Neuronal stem cell (in vitro differentiated cells): ENCODE data around the gene CACNA1H.

Source experiments
- DNase-seq: peaks from one replicate; pipeline ENCODE4 v3.0.0-alpha.2; 2013; ENCODE audit warnings: low spot score
- H2AFZ ChIP-seq: one replicate; pipeline ENCODE4 v1.6.1; 2013; ENCODE audit warnings: mild to moderate bottlenecking, low read length, inconsistent platforms
- H2AK5ac ChIP-seq: 2 replicates; pipeline ENCODE4 v1.6.1; 2013; ENCODE audit warnings: low read depth, mild to moderate bottlenecking, inconsistent platforms, low read length, moderate library complexity, mixed read lengths
- H2BK120ac ChIP-seq: 2 replicates; pipeline ENCODE4 v1.6.1; 2013; ENCODE audit warnings: low read depth, mild to moderate bottlenecking, inconsistent platforms, low read length, moderate library complexity, mixed read lengths
- H2BK12ac ChIP-seq: one replicate; pipeline ENCODE4 v1.6.1; 2013; ENCODE audit warnings: low read length, inconsistent platforms
- H2BK15ac ChIP-seq: 2 replicates; pipeline ENCODE4 v1.6.1; 2013; ENCODE audit warnings: mild to moderate bottlenecking, low read length, inconsistent platforms, mixed read lengths
- H2BK5ac ChIP-seq: one replicate; pipeline ENCODE4 v1.6.1; 2013; ENCODE audit warnings: inconsistent platforms, mild to moderate bottlenecking, low read length, moderate library complexity
- H3K14ac ChIP-seq: one replicate; pipeline ENCODE4 v1.6.1; 2013; ENCODE audit warnings: low read length, inconsistent platforms
- H3K18ac ChIP-seq: 2 replicates; pipeline ENCODE4 v1.6.1; 2013; ENCODE audit warnings: low read length, inconsistent platforms
- H3K23ac ChIP-seq: 2 replicates; pipeline ENCODE4 v1.6.1; 2013; ENCODE audit warnings: low read depth, mild to moderate bottlenecking, mixed read lengths, low read length, inconsistent platforms; ENCODE audit not compliant: poor library complexity
- H3K27ac ChIP-seq: replicated peaks from 3 replicates; pipeline ENCODE4 v1.5.1; 2013; ENCODE audit warnings: low read length, inconsistent platforms
- H3K27me3 ChIP-seq, 3 experiments: 2 replicates each; pipeline ENCODE4 v1.6.1; 2013; ENCODE audit warnings: low read length in 3 of 3, mild to moderate bottlenecking in 2 of 3, inconsistent platforms in 1 of 3, low read depth in 1 of 3, mixed read lengths in 1 of 3, moderate library complexity in 1 of 3; ENCODE audit not compliant: control insufficient read depth in 3 of 3, insufficient read depth in 3 of 3
- H3K36me3 ChIP-seq, 2 donors: replicated peaks in 1 of 2; 2 replicates each; pipeline ENCODE4 v1.6.1; 2013; ENCODE audit warnings: low read length in 2 of 2; ENCODE audit not compliant: control insufficient read depth in 2 of 2, insufficient read depth in 2 of 2
- H3K4ac ChIP-seq: 2 replicates; pipeline ENCODE4 v1.6.1; 2013; ENCODE audit warnings: inconsistent platforms, mild to moderate bottlenecking, low read length, moderate library complexity
- H3K4me1 ChIP-seq, 2 donors: 1 replicate in 1 of 2; 2 replicates in 1 of 2; pipeline ENCODE4 v1.6.1; 2013; ENCODE audit warnings: low read length in 2 of 2, low read depth in 1 of 2; ENCODE audit not compliant: control insufficient read depth in 2 of 2, insufficient read depth in 1 of 2
- H3K4me2 ChIP-seq: one replicate; pipeline ENCODE4 v1.6.1; 2013; ENCODE audit warnings: mild to moderate bottlenecking, low read length, inconsistent platforms; ENCODE audit not compliant: insufficient read depth, poor library complexity, severe bottlenecking
- H3K4me3 ChIP-seq, 2 donors: 2 replicates each; pipeline ENCODE4 v1.5.1; 2013; ENCODE audit warnings: low read length in 2 of 2, mild to moderate bottlenecking in 2 of 2, inconsistent platforms in 1 of 2, moderate library complexity in 1 of 2
- H3K79me1 ChIP-seq: one replicate; pipeline ENCODE4 v1.6.1; 2013; ENCODE audit warnings: low read depth, mild to moderate bottlenecking, inconsistent platforms, low read length, moderate library complexity
- H3K9ac ChIP-seq: one replicate; pipeline ENCODE4 v1.6.1; 2013; ENCODE audit warnings: mild to moderate bottlenecking, low read depth, low read length, inconsistent platforms; ENCODE audit not compliant: poor library complexity
- H3K9me3 ChIP-seq, 2 donors: replicated peaks in 1 of 2; 2 replicates each; pipeline versions ENCODE3 to v1.6.1; 2013; ENCODE audit warnings: low read length in 2 of 2, mild to moderate bottlenecking in 2 of 2, inconsistent platforms in 1 of 2, low read depth in 1 of 2, mixed read lengths in 1 of 2, moderate library complexity in 1 of 2; ENCODE audit not compliant: control insufficient read depth in 2 of 2, insufficient read depth in 1 of 2
- H4K8ac ChIP-seq: one replicate; pipeline ENCODE4 v1.6.1; 2013; ENCODE audit warnings: low read depth, mild to moderate bottlenecking, inconsistent platforms, low read length, moderate library complexity
- H4K91ac ChIP-seq: one replicate; pipeline ENCODE4 v1.6.1; 2013; ENCODE audit warnings: low read length, low read depth, mild to moderate bottlenecking, inconsistent platforms; ENCODE audit not compliant: poor library complexity
- WGBS, 2 donors: extraction: QIAGEN DNeasy Blood & Tissue Kit; methylation state at CpG; one replicate each; pipeline ENCODE4 v1.1.7; 2013; ENCODE audit warnings: missing lambda C conversion rate in 2 of 2, mixed read lengths in 1 of 2; ENCODE audit not compliant: insufficient read length in 2 of 2, insufficient replicate concordance in 1 of 2; ENCODE audit errors: extremely low coverage in 2 of 2; 5-methylcytosine and 5-hydroxymethylcytosine counted together

The CACNA1H gene

DNA sequence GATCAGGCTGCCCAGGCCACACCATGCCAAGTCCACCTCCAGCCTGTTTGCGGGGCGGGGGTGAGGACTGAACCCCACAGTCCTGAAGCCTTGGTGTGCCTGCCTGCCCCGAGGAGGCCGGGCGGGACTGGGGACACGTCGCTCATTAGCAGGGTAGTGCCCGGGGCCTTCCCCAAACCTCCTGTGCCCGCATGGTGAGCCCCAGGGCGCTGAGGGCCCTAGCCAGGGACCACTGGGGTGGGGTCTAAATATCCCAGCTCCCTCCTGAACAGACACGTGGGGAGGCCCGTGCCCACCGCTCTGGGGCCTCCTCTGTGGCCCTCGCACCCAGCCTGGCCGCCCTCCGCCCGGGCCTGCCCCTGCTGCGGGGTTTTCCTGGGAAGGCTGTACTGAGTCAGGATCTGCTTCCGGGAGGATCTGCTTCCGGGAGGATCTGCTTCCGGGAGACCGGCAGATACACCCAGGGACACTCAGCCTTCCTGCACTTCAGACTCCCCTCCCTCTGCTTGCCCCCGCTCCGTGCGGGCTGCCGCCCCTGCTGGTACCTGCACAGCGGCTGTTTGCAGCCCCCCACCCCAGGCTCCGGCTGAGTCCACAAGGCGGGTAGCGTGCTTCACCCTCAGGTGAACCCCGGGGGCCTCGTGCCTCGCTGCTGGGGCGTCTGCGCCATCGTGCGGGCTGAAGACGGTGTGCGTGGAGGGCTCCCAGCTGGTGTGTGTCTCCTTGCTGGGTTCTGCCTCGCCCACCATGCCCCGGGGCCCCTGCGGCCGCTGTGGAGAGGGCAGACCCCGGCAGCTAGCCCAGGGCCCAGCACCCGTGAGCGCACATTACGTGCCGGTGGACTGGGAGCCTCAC lies 23.6 kb upstream of the CACNA1H start:
- WGBS, 2 donors: no CpG with 5 or more reads among the region's 48 CpGs
- Histone ChIP-seq H3K4me3 (no peak overlapping the region), H3K79me1 (peaks cover 3% of the 10 kb centered on the region), H2AFZ (no peak overlapping the region), H3K14ac (peak overlapping the region; percentile 89), H3K9ac (no peak overlapping the region), H4K8ac (no peak overlapping the region), H3K4ac (no peak overlapping the region), H2AK5ac (peak overlapping the region; percentile 74), H2BK5ac (peak overlapping the region; percentile 82), H3K4me2 (no peak overlapping the region), H3K23ac (no peak overlapping the region), H2BK12ac (peak overlapping the region; percentile 22), H4K91ac (peak overlapping the region; percentile 72), H3K9me3 (peaks cover 0 to 2% of the 10 kb centered on the region in 2 donors), H3K27me3 (peaks cover 0 to 33% (median 0%) of the 10 kb centered on the region in 3 experiments), H3K18ac (peak overlapping the region; percentile 38), H3K27ac (no peak overlapping the region), H2BK120ac (peak overlapping the region; percentile 81), H2BK15ac (peak overlapping the region; percentile 96), H3K36me3 (no peaks in the 10 kb centered on the region), H3K4me1 (peaks cover 0 to 7% of the 10 kb centered on the region in 2 donors)
- DNase-seq: no peak

DNA sequence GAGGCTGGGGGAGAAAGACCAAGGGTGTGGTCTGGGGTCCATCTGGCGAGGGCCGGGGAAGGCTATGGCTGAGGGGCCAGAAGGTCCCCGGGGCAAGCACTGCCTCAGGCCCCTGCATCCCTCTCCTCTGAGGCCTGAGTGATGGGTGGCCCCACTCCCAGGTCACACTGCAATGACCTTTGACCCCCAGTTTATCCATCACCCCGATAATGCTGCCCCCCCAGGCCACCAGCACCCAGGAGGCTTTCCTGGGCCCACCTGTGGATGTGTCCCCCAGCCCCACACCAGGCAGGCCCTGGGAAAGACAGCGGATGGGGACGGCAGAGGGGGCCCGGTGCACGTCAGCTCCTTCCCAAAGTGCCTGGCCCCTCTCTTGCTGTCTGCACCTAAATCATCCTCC lies 22.5 kb upstream of the CACNA1H start:
- H3K4me2 ChIP-seq: no peak overlapping the region
- peaks cover 3% of the 10 kb centered on the region for H3K79me1 ChIP-seq
- no peak overlapping the region for H3K4ac ChIP-seq
- no peak overlapping the region for H2AFZ ChIP-seq
- H2BK5ac ChIP-seq: peak overlapping the region; percentile 24
- H3K18ac ChIP-seq: no peak overlapping the region
- H2BK15ac ChIP-seq: peak overlapping the region; percentile 64
- H2AK5ac ChIP-seq: peak overlapping the region; percentile 70
- no peak overlapping the region for H3K4me3 ChIP-seq
- H3K9me3 ChIP-seq: peaks cover 0 to 2% of the 10 kb centered on the region in 2 donors
- no peak overlapping the region for H3K23ac ChIP-seq
- no peak overlapping the region for H3K14ac ChIP-seq
- no peak overlapping the region for H3K9ac ChIP-seq
- DNase-seq: no peak
- H4K91ac ChIP-seq: no peak overlapping the region
- H3K27ac ChIP-seq: no peak overlapping the region
- H3K4me1 ChIP-seq: peaks cover 0 to 4% of the 10 kb centered on the region in 2 donors
- no peak overlapping the region for H2BK12ac ChIP-seq
- H4K8ac ChIP-seq: no peak overlapping the region
- H3K36me3 ChIP-seq: no peaks in the 10 kb centered on the region
- peaks cover 0 to 36% (median 0%) of the 10 kb centered on the region in 3 experiments for H3K27me3 ChIP-seq
- H2BK120ac ChIP-seq: no peak overlapping the region
- WGBS, 2 donors: no CpG with 5 or more reads among the region's 8 CpGs

DNA sequence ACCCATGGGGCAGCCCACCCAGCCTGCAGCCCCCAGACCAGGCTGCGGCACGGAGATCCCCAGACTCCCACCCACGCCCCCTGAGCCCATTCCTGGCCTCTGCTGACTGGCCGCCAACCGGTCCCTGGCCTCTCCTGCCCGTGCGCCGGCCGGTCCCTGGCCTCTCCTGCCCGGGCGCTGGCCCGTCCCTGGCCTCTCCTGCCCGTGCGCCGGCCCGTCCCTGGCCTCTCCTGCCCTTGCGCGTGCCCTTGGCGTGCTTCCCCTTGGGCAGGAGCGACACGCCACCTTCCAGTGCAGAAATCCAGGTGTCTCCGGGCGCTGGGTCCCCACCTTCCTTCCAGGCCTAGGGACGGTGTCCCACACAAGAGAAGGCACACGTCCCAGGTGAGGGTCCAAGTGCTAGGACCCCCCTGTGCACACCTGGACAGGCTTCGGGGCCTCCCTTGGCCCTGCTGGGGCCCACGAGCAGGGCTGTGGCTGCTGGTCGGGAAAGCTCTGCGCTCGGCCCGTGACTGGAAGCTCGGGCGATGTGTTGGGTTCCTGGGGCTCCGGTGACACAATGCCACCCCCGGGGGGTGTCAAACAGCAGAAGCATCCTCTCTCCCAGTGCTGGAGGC lies 21.4 kb upstream of the CACNA1H start:
- H3K4me3 ChIP-seq: no peak overlapping the region
- peak overlapping the region; percentile 66 for H3K4ac ChIP-seq
- DNase-seq: no peak
- H3K27ac ChIP-seq: no peak overlapping the region
- H3K4me2 ChIP-seq: no peak overlapping the region
- H2BK5ac ChIP-seq: peak overlapping the region; percentile 13
- H3K4me1 ChIP-seq: peaks cover 0 to 2% of the 10 kb centered on the region in 2 donors
- no peak overlapping the region for H2AFZ ChIP-seq
- peak overlapping the region; percentile 45 for H2BK15ac ChIP-seq
- peaks cover 5% of the 10 kb centered on the region for H3K79me1 ChIP-seq
- H2AK5ac ChIP-seq: peak overlapping the region; percentile 56
- H3K9me3 ChIP-seq: peaks cover 0 to 2% of the 10 kb centered on the region in 2 donors
- H3K23ac ChIP-seq: peak overlapping the region; percentile 80
- peaks cover 0 to 39% (median 0%) of the 10 kb centered on the region in 3 experiments for H3K27me3 ChIP-seq
- H2BK12ac ChIP-seq: peak overlapping the region; percentile 58
- no peak overlapping the region for H2BK120ac ChIP-seq
- no CpG with 5 or more reads among the region's 35 CpGs for WGBS, 2 donors
- no peak overlapping the region for H4K91ac ChIP-seq
- no peaks in the 10 kb centered on the region for H3K36me3 ChIP-seq
- H3K14ac ChIP-seq: peak overlapping the region; percentile 71
- H3K9ac ChIP-seq: peak overlapping the region; percentile 21
- no peak overlapping the region for H4K8ac ChIP-seq
- H3K18ac ChIP-seq: peak overlapping the region; percentile 76

DNA sequence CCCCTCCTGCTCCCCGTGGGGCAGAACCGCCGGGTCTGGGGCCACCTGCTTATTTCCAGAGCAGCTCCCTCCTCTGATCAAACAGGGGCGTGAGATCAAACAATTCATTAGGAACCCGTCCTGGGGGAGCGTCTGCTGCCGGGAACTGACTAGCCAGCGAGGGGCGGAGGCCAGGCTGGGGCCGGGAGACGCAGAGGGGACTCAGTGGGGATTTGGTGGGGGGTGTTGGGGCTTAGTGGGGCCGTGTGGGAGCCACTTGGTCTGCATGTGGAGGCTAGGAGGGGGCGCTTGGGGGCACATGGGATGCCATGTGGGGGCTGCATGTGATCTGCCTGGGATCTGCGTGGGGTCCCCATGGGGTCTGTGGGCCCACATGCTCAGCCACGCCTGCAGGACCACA lies 20.5 kb upstream of the CACNA1H start:
- H4K91ac ChIP-seq: no peak overlapping the region
- H3K27me3 ChIP-seq: peaks cover 0 to 33% (median 0%) of the 10 kb centered on the region in 3 experiments
- H3K36me3 ChIP-seq: no peaks in the 10 kb centered on the region
- no peak overlapping the region for H2BK5ac ChIP-seq
- no peak overlapping the region for H4K8ac ChIP-seq
- H3K79me1 ChIP-seq: peaks cover 5% of the 10 kb centered on the region
- H3K14ac ChIP-seq: no peak overlapping the region
- no peaks in the 10 kb centered on the region for H3K4me1 ChIP-seq
- no peak overlapping the region for H3K4me2 ChIP-seq
- H3K27ac ChIP-seq: no peak overlapping the region
- no peak overlapping the region for H3K9ac ChIP-seq
- no peak overlapping the region for H3K4me3 ChIP-seq
- no CpG with 5 or more reads among the region's 15 CpGs for WGBS, 2 donors
- peak overlapping the region; percentile 56 for H2AK5ac ChIP-seq
- DNase-seq: no peak
- H2AFZ ChIP-seq: no peak overlapping the region
- peak overlapping the region; percentile 67 for H2BK15ac ChIP-seq
- no peak overlapping the region for H3K4ac ChIP-seq
- peak overlapping the region; percentile 64 for H3K18ac ChIP-seq
- peaks cover 0 to 2% of the 10 kb centered on the region in 2 donors for H3K9me3 ChIP-seq
- peak overlapping the region; percentile 85 for H3K23ac ChIP-seq
- H2BK12ac ChIP-seq: peak overlapping the region; percentile 58
- no peak overlapping the region for H2BK120ac ChIP-seq
